Adipocyte (in vitro differentiated cells): ENCODE data around the gene AMPD1.

Source experiments
- DNase-seq: peaks from one replicate; pipeline ENCODE4 v3.0.0-alpha.2; 2015; ENCODE audit warnings: low read depth
- H3K27me3 ChIP-seq: replicated peaks from 2 replicates; pipeline ENCODE4 v1.7.0; 2013; ENCODE audit warnings: mild to moderate bottlenecking, low read length, moderate library complexity; ENCODE audit not compliant: control insufficient read depth, insufficient read depth
- H3K36me3 ChIP-seq: 2 replicates; pipeline ENCODE4 v1.7.0; 2013; ENCODE audit warnings: low read length, mild to moderate bottlenecking, moderate library complexity; ENCODE audit not compliant: control insufficient read depth, insufficient read depth, severe bottlenecking
- H3K4me1 ChIP-seq: 2 replicates; pipeline ENCODE4 v1.7.0; 2013; ENCODE audit warnings: mild to moderate bottlenecking, low read length, moderate library complexity; ENCODE audit not compliant: control insufficient read depth, insufficient read depth
- H3K4me3 ChIP-seq: 2 replicates; pipeline ENCODE4 v1.7.0; 2013; ENCODE audit warnings: mild to moderate bottlenecking, low read length, moderate library complexity
- H3K9ac ChIP-seq: 2 replicates; pipeline ENCODE4 v1.7.0; 2013; ENCODE audit warnings: mild to moderate bottlenecking, low read length, moderate library complexity
- H3K9me3 ChIP-seq: 2 replicates; pipeline ENCODE4 v1.7.0; 2013; ENCODE audit warnings: mild to moderate bottlenecking, low read length, moderate library complexity; ENCODE audit not compliant: control insufficient read depth

The AMPD1 gene

DNA sequence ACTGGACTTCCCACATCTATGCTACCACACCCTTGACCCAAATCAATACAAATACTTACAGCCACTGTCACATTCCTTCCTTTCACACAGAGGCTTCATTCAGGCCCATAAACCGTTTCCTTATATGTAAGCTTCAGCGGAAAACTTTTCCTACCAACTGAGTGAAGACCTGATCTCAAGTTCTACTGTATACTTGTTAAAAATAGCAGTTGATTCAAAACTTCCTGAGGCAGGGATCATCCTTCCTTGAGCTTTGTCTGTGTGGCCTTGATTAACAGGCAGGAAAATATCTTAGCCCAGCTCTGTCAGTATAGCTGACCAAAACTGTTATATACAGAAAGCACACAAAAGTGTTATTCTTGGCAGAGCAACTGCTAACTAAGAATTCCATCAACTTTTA is 68.2 kb downstream of the AMPD1 start:
- no peaks in the 10 kb centered on the region for H3K4me1 ChIP-seq
- H3K27me3 ChIP-seq: no peaks in the 10 kb centered on the region
- H3K9ac ChIP-seq: no peak overlapping the region
- H3K36me3 ChIP-seq: no peaks in the 10 kb centered on the region
- H3K4me3 ChIP-seq: no peak overlapping the region
- DNase-seq: no peak
- no peaks in the 10 kb centered on the region for H3K9me3 ChIP-seq

DNA sequence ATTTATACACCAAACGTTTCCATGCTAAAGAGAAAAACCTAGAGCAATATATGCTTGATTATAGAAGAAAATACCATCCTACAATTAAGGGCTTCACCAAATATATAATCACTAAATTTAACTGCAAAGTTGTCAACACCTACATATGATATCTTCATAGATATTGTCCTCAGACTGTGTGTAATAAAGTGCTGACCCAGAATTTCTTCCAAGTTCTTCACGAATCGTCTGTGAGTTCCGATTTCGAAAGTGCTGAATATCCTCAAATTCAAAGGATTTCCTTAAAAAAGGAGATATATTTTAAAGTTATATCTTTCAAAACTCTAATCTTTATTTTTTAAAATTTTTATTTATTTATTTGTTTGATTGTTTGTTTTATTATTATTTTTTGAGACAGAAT is 72.0 kb downstream of the AMPD1 start:
- no peaks in the 10 kb centered on the region for H3K4me1 ChIP-seq
- no peaks in the 10 kb centered on the region for H3K27me3 ChIP-seq
- no peaks in the 10 kb centered on the region for H3K9me3 ChIP-seq
- no peak for DNase-seq
- no peaks in the 10 kb centered on the region for H3K36me3 ChIP-seq
- H3K4me3 ChIP-seq: no peak overlapping the region
- no peak overlapping the region for H3K9ac ChIP-seq
